Ishikawa (cell line): ENCODE data around the gene PITPNB.

Experiments used
- CREB1 ChIP-seq: IDR thresholded peaks from 2 replicates; pipeline ENCODE4 v1.6.1; 2012; ENCODE audit warnings: low read depth
- EGR1 ChIP-seq: IDR thresholded peaks from 2 replicates; pipeline ENCODE4 v1.6.1; 2012
- EP300 ChIP-seq: IDR thresholded peaks from 2 replicates; pipeline ENCODE4 v1.6.1; 2012; ENCODE audit warnings: borderline replicate concordance
- MAX ChIP-seq: IDR thresholded peaks from 2 replicates; pipeline ENCODE4 v1.6.1; 2012
- RAD21 ChIP-seq: IDR thresholded peaks from 2 replicates; pipeline ENCODE4 v1.6.1; 2012; ENCODE audit warnings: low read depth
- TAF1 ChIP-seq: IDR thresholded peaks from 2 replicates; pipeline ENCODE4 v1.6.1; 2012; ENCODE audit warnings: low read depth, mild to moderate bottlenecking
- TCF12 ChIP-seq: IDR thresholded peaks from 2 replicates; pipeline ENCODE4 v1.6.1; 2012; ENCODE audit warnings: low read depth
- YY1 ChIP-seq: IDR thresholded peaks from 2 replicates; pipeline ENCODE4 v1.6.1; 2012; ENCODE audit warnings: low read depth
- TF ChIP-seq, protein P1 (sequence below): IDR thresholded peaks from 2 replicates; pipeline ENCODE4 v1.6.1; 2012; ENCODE audit warnings: low read depth, mild to moderate bottlenecking

- no peak for TF ChIP-seq YY1
- no peak for TF ChIP-seq TCF12
- no peak for TF ChIP-seq EP300
- no peak for TF ChIP-seq RAD21
- TF ChIP-seq EGR1 = no peak
- TF ChIP-seq TAF1 = no peak
- TF ChIP-seq, protein P1, sequence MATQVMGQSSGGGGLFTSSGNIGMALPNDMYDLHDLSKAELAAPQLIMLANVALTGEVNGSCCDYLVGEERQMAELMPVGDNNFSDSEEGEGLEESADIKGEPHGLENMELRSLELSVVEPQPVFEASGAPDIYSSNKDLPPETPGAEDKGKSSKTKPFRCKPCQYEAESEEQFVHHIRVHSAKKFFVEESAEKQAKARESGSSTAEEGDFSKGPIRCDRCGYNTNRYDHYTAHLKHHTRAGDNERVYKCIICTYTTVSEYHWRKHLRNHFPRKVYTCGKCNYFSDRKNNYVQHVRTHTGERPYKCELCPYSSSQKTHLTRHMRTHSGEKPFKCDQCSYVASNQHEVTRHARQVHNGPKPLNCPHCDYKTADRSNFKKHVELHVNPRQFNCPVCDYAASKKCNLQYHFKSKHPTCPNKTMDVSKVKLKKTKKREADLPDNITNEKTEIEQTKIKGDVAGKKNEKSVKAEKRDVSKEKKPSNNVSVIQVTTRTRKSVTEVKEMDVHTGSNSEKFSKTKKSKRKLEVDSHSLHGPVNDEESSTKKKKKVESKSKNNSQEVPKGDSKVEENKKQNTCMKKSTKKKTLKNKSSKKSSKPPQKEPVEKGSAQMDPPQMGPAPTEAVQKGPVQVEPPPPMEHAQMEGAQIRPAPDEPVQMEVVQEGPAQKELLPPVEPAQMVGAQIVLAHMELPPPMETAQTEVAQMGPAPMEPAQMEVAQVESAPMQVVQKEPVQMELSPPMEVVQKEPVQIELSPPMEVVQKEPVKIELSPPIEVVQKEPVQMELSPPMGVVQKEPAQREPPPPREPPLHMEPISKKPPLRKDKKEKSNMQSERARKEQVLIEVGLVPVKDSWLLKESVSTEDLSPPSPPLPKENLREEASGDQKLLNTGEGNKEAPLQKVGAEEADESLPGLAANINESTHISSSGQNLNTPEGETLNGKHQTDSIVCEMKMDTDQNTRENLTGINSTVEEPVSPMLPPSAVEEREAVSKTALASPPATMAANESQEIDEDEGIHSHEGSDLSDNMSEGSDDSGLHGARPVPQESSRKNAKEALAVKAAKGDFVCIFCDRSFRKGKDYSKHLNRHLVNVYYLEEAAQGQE = no peak
- TF ChIP-seq CREB1 = no peak
- TF ChIP-seq MAX = no peak
These were observed 40.5 kb upstream of the PITPNB start for GRCh38 chr22:27959335-27960090.
